Measurements from ENCODE around the gene TTC24. TPM values are rescaled to one million over a fixed set of nuclear protein-coding genes. Genes with fewer than 3 reads are reported as not detected.
"Not testable (repeated sequence)": the region's sequence is repeated elsewhere in the genome, so short reads cannot be mapped to it uniquely, and the experiment has no call there.

TTC24 gene
- total RNA-seq, 2 experiments from 2014 or later, result 0.51 to 0.90 TPM

- CTCF ChIA-PET, result interaction anchor here (0.6 to 1.8 kb wide), 6 partner anchors 9 to 51 kb away, joined by 3 to 5 read pairs (median 4); no protein-coding TSS in a partner anchor
- H3K4me3 Mint-ChIP-seq; DNase-seq; H3K36me3 Mint-ChIP-seq; H3K9me3 Mint-ChIP-seq; H3K4me1 Mint-ChIP-seq (ENCODE audit: low read depth); H3K27ac Mint-ChIP-seq; intact Hi-C loops (cut with micrococcal nuclease): not testable (repeated sequence)
- peaks cover 40% of the 10 kb centered on the region for H3K27me3 Mint-ChIP-seq
- POLR2A ChIA-PET, result interaction anchor here (0.5 kb wide), 1 partner anchor 167 kb away, joined by 3 read pairs; no protein-coding TSS in a partner anchor
Measured at GRCh38 chr1:156631152-156631551, 51.6 kb downstream of the TTC24 start.

DNA sequence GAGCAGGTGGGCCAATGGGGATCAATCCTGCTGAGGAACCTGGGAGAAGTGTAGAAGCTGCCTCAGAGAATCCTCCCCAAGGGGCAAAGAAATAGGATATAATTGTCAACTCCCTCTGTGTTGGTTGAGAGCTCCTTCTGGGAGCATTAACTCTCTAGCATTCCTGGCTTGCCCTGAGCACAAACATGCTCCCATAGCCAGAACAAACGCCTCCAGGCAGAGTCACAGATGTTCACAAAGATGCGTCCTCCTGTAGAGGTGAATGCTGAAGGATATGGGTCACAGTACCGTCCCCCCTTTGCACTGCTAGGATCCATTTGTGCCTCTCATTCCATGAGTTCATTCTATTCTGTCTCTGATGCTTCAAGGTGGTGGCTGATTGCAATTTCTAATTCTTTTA lies 52.8 kb downstream of the TTC24 start:
- no peaks in the 10 kb centered on the region for H3K9me3 Mint-ChIP-seq
- ChIA-PET CTCF (interaction anchor here (1.0 to 1.3 kb wide), 3 partner anchors 8 to 26 kb away, joined by 3 to 5 read pairs (median 3); no protein-coding TSS in a partner anchor), POLR2A (no interaction called here)
- H3K4me1 Mint-ChIP-seq (ENCODE audit: low read depth), result no peaks in the 10 kb centered on the region
- H3K4me3 Mint-ChIP-seq, result no peak overlapping the region
- H3K27ac Mint-ChIP-seq, result no peak overlapping the region
- intact Hi-C loops (cut with micrococcal nuclease), result no loop called here
- DNase-seq, result no peak
- no peaks in the 10 kb centered on the region for H3K36me3 Mint-ChIP-seq
- H3K27me3 Mint-ChIP-seq, result peaks cover 41% of the 10 kb centered on the region

Other genes starting within 250 kb of the TTC24 start
- gene CCT3, start 241.4 kb upstream of the TTC24 start, total RNA-seq, result 100 to 1,000 TPM; 344 to 356 TPM
- not detected for gene TSACC, start 241.2 kb upstream of the TTC24 start, total RNA-seq
- not detected for gene RHBG, start 210.5 kb upstream of the TTC24 start, total RNA-seq
- gene MEF2D, start 78.9 kb upstream of the TTC24 start, total RNA-seq, result 10 to 100 TPM; 35.9 to 39.7 TPM
- gene IQGAP3, start 7.2 kb upstream of the TTC24 start, total RNA-seq, result 10 to 100 TPM; 16.9 to 19.3 TPM
- gene NAXE, start 12.1 kb downstream of the TTC24 start, total RNA-seq, result 10 to 100 TPM; 73.6 to 76.7 TPM
- 10 to 100 TPM; 40.2 to 43.2 TPM for gene GPATCH4, start 21.8 kb downstream of the TTC24 start, total RNA-seq
- under 1 TPM; 0.21 to 0.34 TPM for gene HAPLN2, start 39.7 kb downstream of the TTC24 start, total RNA-seq
- gene BCAN, start 62.4 kb downstream of the TTC24 start, total RNA-seq, result not detected
- gene NES, start 97.7 kb downstream of the TTC24 start, total RNA-seq, result under 1 TPM in 1 of 2 experiments, not detected in 1; 0.07 TPM
- 1 to 10 TPM; 1.1 to 2.3 TPM for gene CRABP2, start 125.9 kb downstream of the TTC24 start, total RNA-seq
- gene METTL25B, start 148.7 kb downstream of the TTC24 start, total RNA-seq, result 10 to 100 TPM; 43.0 to 46.3 TPM
- 10 to 100 TPM; 35.6 to 36.8 TPM for gene ISG20L2, start 149.0 kb downstream of the TTC24 start, total RNA-seq
- 100 to 1,000 TPM; 105 to 106 TPM for gene MRPL24, start 161.4 kb downstream of the TTC24 start, total RNA-seq
- 100 to 1,000 TPM; 357 to 365 TPM for gene HDGF, start 172.0 kb downstream of the TTC24 start, total RNA-seq
- 10 to 100 TPM; 58.6 to 67.2 TPM for gene PRCC, start 187.8 kb downstream of the TTC24 start, total RNA-seq
- gene SH2D2A, start 237.1 kb downstream of the TTC24 start, total RNA-seq, result 100 to 1,000 TPM; 280 to 294 TPM